Activated naive CD4-positive, alpha-beta T cell treated with anti-CD3 and anti-CD28 coated beads for 36 hours (primary cell): ENCODE measurements around the gene SLC2A8. TPM values are rescaled to one million over a fixed set of nuclear protein-coding genes. Genes with fewer than 3 reads are reported as not detected.

Experiments used
- CTCF ChIA-PET: fragments of 350-600 bp; sonication (Branson Sonifier 250); formaldehyde crosslinking; loops from one replicate; lab custom pipeline; 2021; ENCODE audit warnings: antibody characterized with exemption; lab: Charles Lee
- DNase-seq: peaks from one replicate; pipeline ENCODE4 v3.0.0-alpha.2; 2020
- H3K27ac Mint-ChIP-seq: one replicate; pipeline ENCODE4 v1.8.0; 2021; ENCODE audit warnings: mild to moderate bottlenecking, mixed read lengths
- H3K27me3 Mint-ChIP-seq: one replicate; pipeline ENCODE4 v1.8.0; 2021; ENCODE audit warnings: low read depth, mixed read lengths
- H3K36me3 Mint-ChIP-seq: one replicate; pipeline ENCODE4 v1.8.0; 2021; ENCODE audit warnings: low read depth, mixed read lengths
- H3K4me1 Mint-ChIP-seq: one replicate; pipeline ENCODE4 v1.8.0; 2021; ENCODE audit warnings: low read depth, mixed read lengths
- H3K4me3 Mint-ChIP-seq: one replicate; pipeline ENCODE4 v1.8.0; 2021; ENCODE audit warnings: mild to moderate bottlenecking, moderate library complexity, mixed read lengths
- H3K9me3 Mint-ChIP-seq: one replicate; pipeline ENCODE4 v1.8.0; 2021; ENCODE audit warnings: mixed read lengths
- intact Hi-C: fragments of 100-400 bp; cut with micrococcal nuclease; formaldehyde crosslinking; loops from one replicate; pipeline ENCODE4 v1.15.1; 2023
- total RNA-seq, 2 experiments: library from RNA; stranded (reverse); gene quantifications; one replicate each; pipeline ENCODE4 v1.2.3, GENCODE V29; 2021

Gene SLC2A8
- total RNA-seq, 2 experiments from 2014 or later: 3.4 TPM

DNA sequence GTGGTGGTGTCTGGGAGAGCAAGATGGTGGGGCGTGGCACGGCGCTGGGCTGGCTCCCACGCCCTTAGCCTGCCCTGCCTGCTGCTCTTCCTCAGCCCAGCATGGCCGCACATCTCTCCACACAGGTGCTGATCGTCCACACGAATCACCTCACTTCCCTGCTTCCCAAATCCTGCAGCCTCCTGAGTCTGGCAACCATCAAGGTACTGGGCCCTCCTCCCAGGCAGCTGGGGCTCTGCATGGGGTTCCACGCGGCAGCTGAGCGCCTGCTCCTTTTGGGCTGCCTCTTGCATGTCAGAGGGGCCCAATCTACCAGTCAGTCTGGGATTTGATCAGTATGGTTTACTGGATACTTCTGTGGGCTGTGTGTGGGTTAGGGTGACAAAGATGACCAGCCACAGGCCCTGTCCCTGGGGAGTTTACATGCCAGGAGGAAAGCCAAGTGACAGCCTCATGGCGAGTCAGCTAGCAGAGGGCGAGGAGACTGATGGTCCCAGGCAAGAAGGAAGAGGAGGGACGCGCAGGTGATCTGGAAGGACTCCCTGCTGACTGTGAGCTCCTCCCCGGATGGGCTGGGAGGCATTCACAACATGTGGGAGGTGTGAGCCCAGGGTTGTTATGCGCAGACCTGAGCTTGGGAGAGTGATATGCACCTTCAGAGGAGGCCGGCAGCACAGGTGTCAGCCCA, 60.4 kb downstream of the SLC2A8 start:
- no peaks in the 10 kb centered on the region for H3K9me3 Mint-ChIP-seq
- no peak overlapping the region for H3K27ac Mint-ChIP-seq
- peaks cover 4% of the 10 kb centered on the region for H3K4me1 Mint-ChIP-seq
- H3K27me3 Mint-ChIP-seq: no peaks in the 10 kb centered on the region
- DNase-seq: no peak
- intact Hi-C loops: loop anchor here (10.0 kb wide), 2 partner anchors 143 to 213 kb away; no protein-coding TSS in a partner anchor
- no peak overlapping the region for H3K4me3 Mint-ChIP-seq
- peaks cover 22% of the 10 kb centered on the region for H3K36me3 Mint-ChIP-seq
- CTCF ChIA-PET: no interaction called here

Other genes with a start within 250 kb of the SLC2A8 start
- 1 to 10 TPM; 1.2 to 4.6 TPM for gene GARNL3, start 132.4 kb upstream of the SLC2A8 start, total RNA-seq
- 1 to 10 TPM; 7.9 to 8.1 TPM for gene ZNF79, start 27.2 kb downstream of the SLC2A8 start, total RNA-seq
- 1,000 to 10,000 TPM; 3,038 to 3,119 TPM for gene RPL12, start 54.2 kb downstream of the SLC2A8 start, total RNA-seq
- gene LRSAM1, start 54.3 kb downstream of the SLC2A8 start, total RNA-seq: 1 to 10 TPM; 8.8 to 9.9 TPM
- gene STXBP1, start 215.1 kb downstream of the SLC2A8 start, total RNA-seq: 10 to 100 TPM; 17.4 to 17.8 TPM